Mesendoderm (in vitro differentiated cells): ENCODE results near the gene TRMT10A.

Experiments used
- DNase-seq: peaks from one replicate; pipeline ENCODE4 v3.0.0; 2013
- H2AK5ac ChIP-seq: 2 replicates; pipeline ENCODE4 v1.6.1; 2013; ENCODE audit warnings: low read length, inconsistent platforms
- H2BK120ac ChIP-seq: 2 replicates; pipeline ENCODE4 v1.6.1; 2013; ENCODE audit warnings: low read depth, mild to moderate bottlenecking, low read length, moderate library complexity, mixed read lengths
- H2BK15ac ChIP-seq: replicated peaks from 2 replicates; pipeline ENCODE4 v1.6.1; 2013; ENCODE audit warnings: low read depth, mild to moderate bottlenecking, moderate library complexity
- H2BK5ac ChIP-seq: 2 replicates; pipeline ENCODE4 v1.6.1; 2013; ENCODE audit warnings: low read length, inconsistent platforms
- H3K18ac ChIP-seq: 2 replicates; pipeline ENCODE4 v1.6.1; 2013; ENCODE audit warnings: mild to moderate bottlenecking, low read length, mixed read lengths
- H3K23ac ChIP-seq: one replicate; pipeline ENCODE4 v1.6.1; 2013; ENCODE audit warnings: low read length
- H3K27ac ChIP-seq: 2 replicates; pipeline ENCODE4 v1.5.1; 2013; ENCODE audit warnings: low read depth, mild to moderate bottlenecking, inconsistent platforms, low read length, moderate library complexity
- H3K27me3 ChIP-seq: 2 replicates; pipeline ENCODE4 v1.6.1; 2013; ENCODE audit warnings: low read length, control low read depth, mild to moderate bottlenecking, inconsistent platforms; ENCODE audit not compliant: insufficient read depth, poor library complexity
- H3K36me3 ChIP-seq: 2 replicates; pipeline ENCODE4 v1.6.1; 2013; ENCODE audit warnings: low read length, inconsistent platforms; ENCODE audit not compliant: control insufficient read depth, insufficient read depth
- H3K4ac ChIP-seq: one replicate; pipeline ENCODE4 v1.6.1; 2013; ENCODE audit warnings: low read depth, mild to moderate bottlenecking, low read length, moderate library complexity
- H3K4me1 ChIP-seq: 2 replicates; pipeline ENCODE4 v1.6.1; 2013; ENCODE audit warnings: low read depth, low read length, inconsistent platforms; ENCODE audit not compliant: control insufficient read depth
- H3K4me2 ChIP-seq: 2 replicates; pipeline ENCODE4 v1.6.1; 2013; ENCODE audit warnings: low read length
- H3K4me3 ChIP-seq: 2 replicates; pipeline ENCODE4 v1.5.1; 2013; ENCODE audit warnings: mild to moderate bottlenecking, low read length
- H3K56ac ChIP-seq: one replicate; pipeline ENCODE4 v1.6.1; 2013; ENCODE audit warnings: low read length
- H3K79me1 ChIP-seq: 2 replicates; pipeline ENCODE4 v1.6.1; 2013; ENCODE audit warnings: low read length, inconsistent platforms
- H3K79me2 ChIP-seq: 2 replicates; pipeline ENCODE4 v1.6.1; 2013; ENCODE audit warnings: mild to moderate bottlenecking, low read length; ENCODE audit not compliant: control insufficient read depth, insufficient read depth
- H3K9ac ChIP-seq: 2 replicates; pipeline ENCODE4 v1.6.1; 2013; ENCODE audit warnings: low read length, inconsistent platforms
- H4K5ac ChIP-seq: one replicate; pipeline ENCODE4 v1.6.1; 2013; ENCODE audit warnings: low read length
- H4K8ac ChIP-seq: one replicate; pipeline ENCODE4 v1.6.1; 2013; ENCODE audit warnings: low read depth, mild to moderate bottlenecking, control low read depth, low read length, moderate library complexity
- WGBS: extraction: QIAGEN DNeasy Blood & Tissue Kit; methylation state at CpG from one replicate; pipeline ENCODE4 v1.1.7; 2013; ENCODE audit warnings: low lambda C conversion rate, missing lambda C conversion rate; ENCODE audit not compliant: insufficient coverage; ENCODE audit errors: extremely low coverage; 5-methylcytosine and 5-hydroxymethylcytosine counted together

TRMT10A gene

DNA sequence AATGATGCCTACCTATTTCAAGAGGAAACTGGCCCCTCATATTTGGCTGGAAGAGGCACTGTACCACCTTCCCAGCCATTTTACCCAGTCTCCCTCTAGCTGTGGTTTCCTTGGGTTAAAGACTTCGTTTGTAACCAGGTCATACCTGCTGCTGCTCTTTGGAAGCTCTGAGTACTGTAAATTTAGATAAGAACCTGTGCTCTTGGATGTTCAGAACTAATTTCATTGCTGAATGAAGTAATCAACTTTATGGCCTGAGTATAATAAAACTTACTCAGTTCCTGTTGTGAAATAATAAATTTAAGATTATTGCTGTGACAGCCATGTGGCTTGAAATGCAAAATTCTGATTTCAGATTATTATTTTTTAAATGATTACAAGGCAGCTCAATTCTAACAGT lies 23.0 kb upstream of the TRMT10A start:
- no peaks in the 10 kb centered on the region for H3K79me2 ChIP-seq
- WGBS: no CpG with 5 or more reads among the region's 1 CpG

DNA sequence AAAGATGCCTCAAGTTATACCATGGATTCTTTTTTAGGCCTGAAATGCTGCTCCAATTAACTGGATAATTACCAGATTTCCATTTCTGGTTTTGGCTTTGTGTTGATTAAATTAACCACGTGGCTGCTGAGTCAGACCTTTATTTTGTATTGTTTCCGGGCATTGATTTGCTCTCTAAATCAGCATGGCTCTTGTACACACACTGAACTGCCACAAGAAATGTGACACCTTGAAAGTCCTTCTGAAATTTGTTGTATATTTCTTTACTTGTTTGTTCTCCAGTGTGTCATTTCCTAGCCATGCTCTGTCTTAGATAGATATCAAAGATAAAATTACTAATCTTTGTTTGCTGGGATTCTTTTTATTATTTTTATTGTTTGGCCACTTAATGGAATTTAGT lies 22.5 kb upstream of the TRMT10A start:
- no peak overlapping the region for H2AK5ac ChIP-seq
- no peak overlapping the region for H3K23ac ChIP-seq
- H3K4me2 ChIP-seq: no peak overlapping the region
- H3K56ac ChIP-seq: no peak overlapping the region
- H3K9ac ChIP-seq: no peak overlapping the region
- H4K5ac ChIP-seq: no peak overlapping the region
- H4K8ac ChIP-seq: no peak overlapping the region
- WGBS: no CpG with 5 or more reads among the region's 2 CpGs
- H3K4me3 ChIP-seq: no peak overlapping the region
- no peak overlapping the region for H3K27ac ChIP-seq
- H3K36me3 ChIP-seq: no peaks in the 10 kb centered on the region
- H3K79me1 ChIP-seq: no peaks in the 10 kb centered on the region
- H2BK5ac ChIP-seq: no peak overlapping the region
- H3K79me2 ChIP-seq: no peaks in the 10 kb centered on the region
- H3K27me3 ChIP-seq: no peaks in the 10 kb centered on the region
- DNase-seq: no peak
- no peak overlapping the region for H2BK120ac ChIP-seq
- no peak overlapping the region for H3K18ac ChIP-seq
- no peak overlapping the region for H3K4ac ChIP-seq
- no peak overlapping the region for H2BK15ac ChIP-seq
- H3K4me1 ChIP-seq: no peaks in the 10 kb centered on the region

More for the DNA sequence above, 23.0 kb upstream of the TRMT10A start:
- Histone ChIP-seq H3K9ac (no peak overlapping the region), H2BK120ac (no peak overlapping the region), H3K18ac (no peak overlapping the region), H3K4me2 (no peak overlapping the region), H3K56ac (no peak overlapping the region), H4K8ac (no peak overlapping the region), H4K5ac (no peak overlapping the region), H3K36me3 (no peaks in the 10 kb centered on the region), H3K79me1 (no peaks in the 10 kb centered on the region), H3K27me3 (no peaks in the 10 kb centered on the region), H2BK5ac (no peak overlapping the region), H3K23ac (no peak overlapping the region), H3K27ac (no peak overlapping the region), H3K4me3 (no peak overlapping the region), H3K4ac (no peak overlapping the region), H2AK5ac (no peak overlapping the region), H2BK15ac (no peak overlapping the region), H3K4me1 (no peaks in the 10 kb centered on the region)
- DNase-seq: peak; percentile 8

GRCh38 chr4:99585516-99585915 lies 21.7 kb upstream of the TRMT10A start:
- Histone ChIP-seq H2BK5ac (no peak overlapping the region), H2AK5ac (no peak overlapping the region), H2BK120ac (no peak overlapping the region), H3K79me1 (no peaks in the 10 kb centered on the region), H3K18ac (no peak overlapping the region), H3K36me3 (no peaks in the 10 kb centered on the region), H3K4me2 (no peak overlapping the region), H3K79me2 (no peaks in the 10 kb centered on the region), H3K27me3 (no peaks in the 10 kb centered on the region), H3K27ac (no peak overlapping the region), H4K8ac (no peak overlapping the region), H3K23ac (no peak overlapping the region), H3K4me1 (no peaks in the 10 kb centered on the region), H2BK15ac (no peak overlapping the region), H3K4me3 (no peak overlapping the region), H3K9ac (no peak overlapping the region), H3K56ac (no peak overlapping the region), H3K4ac (no peak overlapping the region), H4K5ac (no peak overlapping the region)
- WGBS: no CpG with 5 or more reads among the region's 1 CpG
- DNase-seq: no peak

DNA sequence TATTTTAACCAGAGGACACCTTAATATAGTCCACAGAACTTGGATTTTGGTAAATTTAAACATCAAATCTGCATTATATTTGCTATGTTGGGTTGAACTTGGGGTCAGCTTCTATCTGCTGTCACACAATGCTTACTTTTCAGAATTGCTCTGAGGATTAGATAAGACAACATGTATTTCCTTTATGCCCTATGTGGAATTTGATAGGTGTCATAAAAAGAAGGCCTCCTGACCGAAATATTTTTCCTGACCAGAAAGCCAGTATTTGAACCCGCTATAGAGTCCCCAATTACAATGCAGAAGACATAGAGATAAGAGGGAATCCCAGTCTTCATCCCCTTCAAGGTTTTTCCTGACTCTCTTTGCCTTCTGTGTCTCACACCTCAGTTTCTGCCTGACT lies 14.9 kb upstream of the TRMT10A start:
- no CpG with 5 or more reads among the region's 2 CpGs for WGBS

GRCh38 chr4:99574530-99575324 lies 10.9 kb upstream of the TRMT10A start, which contains the start of gene MTTP:
Gene MTTP (plus strand): TSS chr4:99574824. CDS start chr4:99574910, 86 bp downstream.
- Histone ChIP-seq H4K5ac (no peak within 1 kb of the TSS), H3K18ac (no peak within 1 kb of the TSS), H3K36me3 (no peaks in the 10 kb centered on the region), H3K79me1 (no peaks in the 10 kb centered on the region), H3K27ac (no peak within 1 kb of the TSS), H3K9ac (no peak within 1 kb of the TSS), H3K79me2 (no peaks in the 10 kb centered on the region), H2AK5ac (no peak within 1 kb of the TSS), H3K27me3 (no peaks in the 10 kb centered on the region), H4K8ac (no peak within 1 kb of the TSS), H3K4ac (no peak within 1 kb of the TSS), H3K4me1 (no peaks in the 10 kb centered on the region), H2BK15ac (no peak within 1 kb of the TSS), H3K23ac (no peak within 1 kb of the TSS), H2BK5ac (no peak within 1 kb of the TSS), H3K56ac (peak within 1 kb of the TSS; percentile 19), H3K4me3 (no peak within 1 kb of the TSS), H3K4me2 (no peak within 1 kb of the TSS), H2BK120ac (no peak within 1 kb of the TSS)
- no CpG with 5 or more reads among the region's 3 CpGs for WGBS
- DNase-seq: no peak

More for the DNA sequence above, 14.9 kb upstream of the TRMT10A start:
- Histone ChIP-seq H3K4me1 (no peaks in the 10 kb centered on the region), H2AK5ac (no peak overlapping the region), H4K8ac (no peak overlapping the region), H3K79me2 (no peaks in the 10 kb centered on the region), H3K4me3 (no peak overlapping the region), H3K27ac (no peak overlapping the region), H3K18ac (no peak overlapping the region), H2BK15ac (no peak overlapping the region), H3K36me3 (no peaks in the 10 kb centered on the region), H3K27me3 (no peaks in the 10 kb centered on the region), H3K4ac (no peak overlapping the region), H3K79me1 (no peaks in the 10 kb centered on the region), H3K9ac (no peak overlapping the region), H2BK5ac (no peak overlapping the region), H3K23ac (no peak overlapping the region), H4K5ac (no peak overlapping the region), H3K56ac (no peak overlapping the region), H3K4me2 (no peak overlapping the region), H2BK120ac (no peak overlapping the region)
- no peak for DNase-seq
